ENCODE results near the gene SKI.

- TF ChIP-seq GATA2 (IDR thresholded peaks at IDR 0.05; ENCODE audit: low read depth, low read length) (no peak), GATA3 (IDR thresholded peaks at IDR 0.05; ENCODE audit: low read depth, low read length) (no peak)
Measured at GRCh38 chr1:2184531-2184930, 43.6 kb upstream of the SKI start.

All from SH-SY5Y (cell line).